ENCODE results near the gene CNDP1.

Gene CNDP1

DNA sequence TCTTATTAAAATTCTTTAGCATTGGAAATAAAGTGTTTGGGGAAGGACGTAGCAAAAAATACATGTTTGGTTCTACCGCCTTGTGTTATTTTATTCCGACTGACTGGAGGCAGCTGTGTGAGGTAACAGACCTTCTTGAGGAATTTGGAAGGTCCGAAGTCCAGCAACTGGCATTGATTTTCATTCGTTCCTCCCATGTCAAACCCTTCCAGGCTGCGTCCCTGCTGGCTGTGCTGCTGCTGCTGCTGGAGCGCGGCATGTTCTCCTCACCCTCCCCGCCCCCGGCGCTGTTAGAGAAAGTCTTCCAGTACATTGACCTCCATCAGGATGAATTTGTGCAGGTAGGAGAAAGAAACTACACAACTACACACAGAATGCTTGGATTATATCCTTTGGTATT, 21.8 kb downstream of the CNDP1 start:
- ChIA-PET POLR2A (no interaction called here), CTCF (no interaction called here)
- TF ChIP-seq ZBTB21 (tag by site-specific recombination; IDR thresholded peaks at IDR 0.05) (no peak), HOXA7 (CRISPR knock-in tag; IDR thresholded peaks at IDR 0.05; ENCODE audit: borderline replicate concordance) (no peak), ZNF768 (tag by site-specific recombination; IDR thresholded peaks at IDR 0.05) (no peak), ZNF624 (tag by site-specific recombination; IDR thresholded peaks at IDR 0.05) (no peak), ZNF707 (tag by site-specific recombination; IDR thresholded peaks at IDR 0.05) (no peak), ZSCAN16 (tag by site-specific recombination; IDR thresholded peaks at IDR 0.05) (no peak), ZNF311 (tag by site-specific recombination; IDR thresholded peaks at IDR 0.05; ENCODE audit: borderline replicate concordance) (no peak), KLF16 (tag by site-specific recombination; IDR thresholded peaks at IDR 0.05) (no peak)
- TF ChIP-seq, protein P1, sequence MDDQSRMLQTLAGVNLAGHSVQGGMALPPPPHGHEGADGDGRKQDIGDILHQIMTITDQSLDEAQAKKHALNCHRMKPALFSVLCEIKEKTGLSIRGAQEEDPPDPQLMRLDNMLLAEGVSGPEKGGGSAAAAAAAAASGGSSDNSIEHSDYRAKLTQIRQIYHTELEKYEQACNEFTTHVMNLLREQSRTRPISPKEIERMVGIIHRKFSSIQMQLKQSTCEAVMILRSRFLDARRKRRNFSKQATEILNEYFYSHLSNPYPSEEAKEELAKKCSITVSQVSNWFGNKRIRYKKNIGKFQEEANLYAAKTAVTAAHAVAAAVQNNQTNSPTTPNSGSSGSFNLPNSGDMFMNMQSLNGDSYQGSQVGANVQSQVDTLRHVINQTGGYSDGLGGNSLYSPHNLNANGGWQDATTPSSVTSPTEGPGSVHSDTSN (CRISPR knock-in tag; IDR thresholded peaks at IDR 0.05), result no peak

DNA sequence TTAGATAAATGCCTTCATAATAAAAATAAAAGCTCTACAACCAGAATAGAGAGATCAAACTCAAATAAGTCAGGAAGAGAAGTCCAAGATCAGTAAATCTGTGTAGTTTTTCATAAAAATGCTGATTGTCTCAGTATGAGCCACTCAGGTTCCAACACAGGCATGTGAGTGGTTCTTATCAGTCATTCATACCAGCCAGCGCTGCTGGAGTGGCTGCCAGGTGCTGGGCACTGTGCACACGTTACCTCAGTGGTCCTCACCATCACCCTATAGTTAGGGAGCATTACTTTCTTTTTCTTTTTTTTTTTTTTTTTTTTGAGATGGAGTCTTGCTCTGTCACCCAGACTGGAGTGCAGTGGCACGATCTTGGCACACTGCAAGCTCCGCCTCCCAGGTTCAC, 23.8 kb downstream of the CNDP1 start:
- TF ChIP-seq ZBTB17 (tag by site-specific recombination; IDR thresholded peaks at IDR 0.05) (no peak), ZNF529 (tag by site-specific recombination; IDR thresholded peaks at IDR 0.05; ENCODE audit: insufficient replicate concordance) (no peak), ZNF404 (tag by site-specific recombination; IDR thresholded peaks at IDR 0.05) (no peak), ZNF354C (tag by site-specific recombination; IDR thresholded peaks at IDR 0.05; ENCODE audit: borderline replicate concordance, low read depth) (no peak), ZNF423 (tag by site-specific recombination; IDR thresholded peaks at IDR 0.05) (no peak), OSR2 (tag by site-specific recombination; IDR thresholded peaks at IDR 0.05) (no peak), ZNF214 (tag by site-specific recombination; IDR thresholded peaks at IDR 0.05; ENCODE audit: borderline replicate concordance) (no peak), ZNF571 (tag by site-specific recombination; IDR thresholded peaks at IDR 0.05) (no peak), ZFP69B (tag by site-specific recombination; IDR thresholded peaks at IDR 0.05) (no peak), ZNF561 (tag by site-specific recombination; IDR thresholded peaks at IDR 0.05; ENCODE audit: borderline replicate concordance) (no peak), ZNF239 (tag by site-specific recombination; IDR thresholded peaks at IDR 0.05) (no peak), GLIS2 (tag by site-specific recombination; IDR thresholded peaks at IDR 0.05) (no peak), KLF16 (tag by site-specific recombination; IDR thresholded peaks at IDR 0.05) (no peak), RBAK (tag by site-specific recombination; IDR thresholded peaks at IDR 0.05) (no peak), ZNF112 (tag by site-specific recombination; IDR thresholded peaks at IDR 0.05) (no peak)
- TF ChIP-seq, protein P2, sequence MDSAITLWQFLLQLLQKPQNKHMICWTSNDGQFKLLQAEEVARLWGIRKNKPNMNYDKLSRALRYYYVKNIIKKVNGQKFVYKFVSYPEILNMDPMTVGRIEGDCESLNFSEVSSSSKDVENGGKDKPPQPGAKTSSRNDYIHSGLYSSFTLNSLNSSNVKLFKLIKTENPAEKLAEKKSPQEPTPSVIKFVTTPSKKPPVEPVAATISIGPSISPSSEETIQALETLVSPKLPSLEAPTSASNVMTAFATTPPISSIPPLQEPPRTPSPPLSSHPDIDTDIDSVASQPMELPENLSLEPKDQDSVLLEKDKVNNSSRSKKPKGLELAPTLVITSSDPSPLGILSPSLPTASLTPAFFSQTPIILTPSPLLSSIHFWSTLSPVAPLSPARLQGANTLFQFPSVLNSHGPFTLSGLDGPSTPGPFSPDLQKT (IDR thresholded peaks at IDR 0.05; ENCODE audit: borderline replicate concordance, low read depth, low read length), result no peak
- TF ChIP-seq, protein P3, sequence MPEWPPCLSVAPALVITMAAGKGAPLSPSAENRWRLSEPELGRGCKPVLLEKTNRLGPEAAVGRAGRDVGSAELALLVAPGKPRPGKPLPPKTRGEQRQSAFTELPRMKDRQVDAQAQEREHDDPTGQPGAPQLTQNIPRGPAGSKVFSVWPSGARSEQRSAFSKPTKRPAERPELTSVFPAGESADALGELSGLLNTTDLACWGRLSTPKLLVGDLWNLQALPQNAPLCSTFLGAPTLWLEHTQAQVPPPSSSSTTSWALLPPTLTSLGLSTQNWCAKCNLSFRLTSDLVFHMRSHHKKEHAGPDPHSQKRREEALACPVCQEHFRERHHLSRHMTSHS (tag by site-specific recombination; IDR thresholded peaks at IDR 0.05), result no peak
- TF ChIP-seq, protein P4, sequence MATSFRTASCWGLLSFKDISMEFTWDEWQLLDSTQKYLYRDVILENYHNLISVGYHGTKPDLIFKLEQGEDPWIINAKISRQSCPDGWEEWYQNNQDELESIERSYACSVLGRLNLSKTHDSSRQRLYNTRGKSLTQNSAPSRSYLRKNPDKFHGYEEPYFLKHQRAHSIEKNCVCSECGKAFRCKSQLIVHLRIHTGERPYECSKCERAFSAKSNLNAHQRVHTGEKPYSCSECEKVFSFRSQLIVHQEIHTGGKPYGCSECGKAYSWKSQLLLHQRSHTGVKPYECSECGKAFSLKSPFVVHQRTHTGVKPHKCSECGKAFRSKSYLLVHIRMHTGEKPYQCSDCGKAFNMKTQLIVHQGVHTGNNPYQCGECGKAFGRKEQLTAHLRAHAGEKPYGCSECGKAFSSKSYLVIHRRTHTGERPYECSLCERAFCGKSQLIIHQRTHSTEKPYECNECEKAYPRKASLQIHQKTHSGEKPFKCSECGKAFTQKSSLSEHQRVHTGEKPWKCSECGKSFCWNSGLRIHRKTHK (tag by site-specific recombination; IDR thresholded peaks at IDR 0.05), result no peak
- CTCF ChIA-PET, result no interaction called here
- no peak overlapping the region for H3K27ac ChIP-seq (ENCODE audit: extremely low read depth, low read depth, low read length)
- H3K4me3 ChIP-seq (ENCODE audit: low read depth, low read length), result no peak overlapping the region
- no peaks in the 10 kb centered on the region for H3K36me3 ChIP-seq (ENCODE audit: control insufficient read depth in 2 of 2, insufficient read depth in 1 of 2, low read length in 2 of 2)
- no peaks in the 10 kb centered on the region for H3K4me1 ChIP-seq (ENCODE audit: control insufficient read depth, insufficient read depth, low read length)
- POLR2A ChIA-PET, result no interaction called here
- H3K9me3 ChIP-seq (ENCODE audit: control insufficient read depth, insufficient read depth, low read depth, low read length), result no peaks in the 10 kb centered on the region

More for the DNA sequence above, 21.8 kb downstream of the CNDP1 start:
- Histone ChIP-seq H3K4me1 (ENCODE audit: control insufficient read depth, insufficient read depth, low read length) (no peaks in the 10 kb centered on the region), H3K4me3 (ENCODE audit: low read depth, low read length) (no peak overlapping the region), H3K36me3 (ENCODE audit: control insufficient read depth in 2 of 2, insufficient read depth in 1 of 2, low read length in 2 of 2) (no peaks in the 10 kb centered on the region), H3K27ac (ENCODE audit: extremely low read depth, low read depth, low read length) (no peak overlapping the region), H3K9me3 (ENCODE audit: control insufficient read depth, insufficient read depth, low read depth, low read length) (no peaks in the 10 kb centered on the region)

Data from HEK293 (cell line).